OCI-LY1 (cell line): ENCODE measurements around the gene YWHAH.

Source experiments
- EZH2 ChIP-seq: fragments of 200-600 bp; sonication (generic), shearing (Covaris generic); IDR thresholded peaks from 2 replicates; pipeline ENCODE4 v1.8.0; 2017; ENCODE audit warnings: borderline replicate concordance, mixed run types, mild to moderate bottlenecking, antibody characterized with exemption, low read length, moderate library complexity, mixed read lengths
- TF ChIP-seq, protein P1 (sequence below): fragments of 200-600 bp; sonication (generic), shearing (Covaris generic); IDR thresholded peaks from 2 replicates; pipeline ENCODE4 v1.5.1; 2017; ENCODE audit warnings: mild to moderate bottlenecking, antibody characterized with exemption, low read length, moderate library complexity, mixed read lengths

DNA sequence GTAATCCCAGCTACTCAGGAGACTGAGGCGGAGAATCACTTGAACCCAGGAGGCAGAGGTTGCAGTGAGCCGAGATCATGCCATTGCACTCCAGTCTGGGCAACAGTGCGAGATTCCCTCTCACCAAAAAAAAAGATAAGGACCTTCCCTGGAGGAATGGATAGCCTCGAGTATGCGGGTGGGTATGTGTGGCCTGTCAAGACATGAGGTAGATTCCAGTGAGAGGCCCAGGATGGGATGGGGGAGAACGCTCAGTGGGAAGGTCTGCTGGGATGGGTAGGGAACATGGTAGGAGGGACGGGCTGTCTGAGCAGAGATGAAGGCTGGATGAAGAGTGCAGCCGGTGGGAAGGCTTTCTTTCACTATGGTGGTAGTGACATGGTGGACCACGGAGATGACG is 39.0 kb upstream of the YWHAH start:
- TF ChIP-seq, protein P1, sequence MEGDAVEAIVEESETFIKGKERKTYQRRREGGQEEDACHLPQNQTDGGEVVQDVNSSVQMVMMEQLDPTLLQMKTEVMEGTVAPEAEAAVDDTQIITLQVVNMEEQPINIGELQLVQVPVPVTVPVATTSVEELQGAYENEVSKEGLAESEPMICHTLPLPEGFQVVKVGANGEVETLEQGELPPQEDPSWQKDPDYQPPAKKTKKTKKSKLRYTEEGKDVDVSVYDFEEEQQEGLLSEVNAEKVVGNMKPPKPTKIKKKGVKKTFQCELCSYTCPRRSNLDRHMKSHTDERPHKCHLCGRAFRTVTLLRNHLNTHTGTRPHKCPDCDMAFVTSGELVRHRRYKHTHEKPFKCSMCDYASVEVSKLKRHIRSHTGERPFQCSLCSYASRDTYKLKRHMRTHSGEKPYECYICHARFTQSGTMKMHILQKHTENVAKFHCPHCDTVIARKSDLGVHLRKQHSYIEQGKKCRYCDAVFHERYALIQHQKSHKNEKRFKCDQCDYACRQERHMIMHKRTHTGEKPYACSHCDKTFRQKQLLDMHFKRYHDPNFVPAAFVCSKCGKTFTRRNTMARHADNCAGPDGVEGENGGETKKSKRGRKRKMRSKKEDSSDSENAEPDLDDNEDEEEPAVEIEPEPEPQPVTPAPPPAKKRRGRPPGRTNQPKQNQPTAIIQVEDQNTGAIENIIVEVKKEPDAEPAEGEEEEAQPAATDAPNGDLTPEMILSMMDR: no peak
- TF ChIP-seq EZH2: no peak
